ENCODE data around the gene GLIPR1.
"Not testable (repeated sequence)": the region's sequence is repeated elsewhere in the genome, so short reads cannot be mapped to it uniquely, and the experiment has no call there.

GLIPR1 gene

DNA sequence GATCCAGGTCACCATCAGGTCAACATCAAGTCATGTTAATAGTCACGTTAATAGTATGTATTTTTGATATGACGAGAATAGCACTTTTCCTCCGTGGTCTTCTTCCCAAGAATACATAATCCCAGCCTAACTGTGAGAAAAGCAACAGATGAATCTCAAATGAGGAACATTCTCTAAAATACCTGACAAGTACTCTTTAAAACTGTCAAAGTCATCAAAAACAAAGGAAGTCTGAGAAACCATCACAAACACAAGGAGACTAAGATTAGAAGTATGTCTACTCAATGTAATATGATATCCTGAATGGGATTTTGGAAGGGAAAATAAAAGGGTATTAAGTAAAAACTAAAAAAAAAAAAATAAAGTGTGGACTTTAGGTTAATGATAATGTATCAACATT, 36.8 kb upstream of the GLIPR1 start:
- TF ChIP-seq, protein P1, sequence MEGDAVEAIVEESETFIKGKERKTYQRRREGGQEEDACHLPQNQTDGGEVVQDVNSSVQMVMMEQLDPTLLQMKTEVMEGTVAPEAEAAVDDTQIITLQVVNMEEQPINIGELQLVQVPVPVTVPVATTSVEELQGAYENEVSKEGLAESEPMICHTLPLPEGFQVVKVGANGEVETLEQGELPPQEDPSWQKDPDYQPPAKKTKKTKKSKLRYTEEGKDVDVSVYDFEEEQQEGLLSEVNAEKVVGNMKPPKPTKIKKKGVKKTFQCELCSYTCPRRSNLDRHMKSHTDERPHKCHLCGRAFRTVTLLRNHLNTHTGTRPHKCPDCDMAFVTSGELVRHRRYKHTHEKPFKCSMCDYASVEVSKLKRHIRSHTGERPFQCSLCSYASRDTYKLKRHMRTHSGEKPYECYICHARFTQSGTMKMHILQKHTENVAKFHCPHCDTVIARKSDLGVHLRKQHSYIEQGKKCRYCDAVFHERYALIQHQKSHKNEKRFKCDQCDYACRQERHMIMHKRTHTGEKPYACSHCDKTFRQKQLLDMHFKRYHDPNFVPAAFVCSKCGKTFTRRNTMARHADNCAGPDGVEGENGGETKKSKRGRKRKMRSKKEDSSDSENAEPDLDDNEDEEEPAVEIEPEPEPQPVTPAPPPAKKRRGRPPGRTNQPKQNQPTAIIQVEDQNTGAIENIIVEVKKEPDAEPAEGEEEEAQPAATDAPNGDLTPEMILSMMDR (IDR thresholded peaks at IDR 0.05; ENCODE audit: insufficient read depth, low read depth, low read length, missing control alignments) = no peak
- H3K4me3 ChIP-seq (ENCODE audit: low read depth, low read length) = no peak overlapping the region
- DNase-seq (ENCODE audit: low read depth) = no peak

DNA sequence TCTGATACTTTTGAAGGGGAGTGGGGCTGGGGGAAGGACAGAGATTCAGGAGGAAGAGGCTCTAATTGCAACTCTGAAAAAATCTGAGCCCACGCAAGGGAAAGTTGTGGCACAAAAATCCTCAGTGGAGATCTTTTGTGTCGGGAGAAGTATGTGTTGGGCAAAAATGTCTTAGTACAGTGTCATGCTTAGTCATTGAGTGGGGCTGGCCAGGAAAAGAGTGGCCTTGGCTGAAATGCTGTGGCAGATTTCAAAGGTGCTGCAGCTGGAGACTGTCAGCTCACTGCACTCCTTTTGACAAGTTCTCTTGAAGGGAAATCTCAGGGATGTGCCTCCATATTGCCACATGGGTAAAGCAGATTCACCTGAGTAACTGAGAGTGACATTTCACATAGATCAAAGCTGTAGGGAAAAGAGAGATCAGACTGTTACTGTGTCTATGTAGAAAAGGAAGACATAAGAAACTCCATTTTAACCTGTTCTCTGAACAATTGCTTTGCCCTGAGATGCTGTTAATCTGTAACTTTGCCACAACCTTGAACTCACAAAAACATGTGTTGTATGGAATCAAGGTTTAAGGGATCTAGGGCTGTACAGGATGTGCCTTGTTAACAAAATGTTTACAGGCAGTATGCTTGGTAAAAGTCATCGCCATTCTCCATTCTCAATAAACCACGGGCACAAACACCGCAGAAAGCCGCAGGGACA, 36.0 kb upstream of the GLIPR1 start:
- TF ChIP-seq, protein P1 (IDR thresholded peaks at IDR 0.05; ENCODE audit: insufficient read depth, low read depth, low read length, missing control alignments) = no peak
- no peak for DNase-seq (ENCODE audit: low read depth)

DNA sequence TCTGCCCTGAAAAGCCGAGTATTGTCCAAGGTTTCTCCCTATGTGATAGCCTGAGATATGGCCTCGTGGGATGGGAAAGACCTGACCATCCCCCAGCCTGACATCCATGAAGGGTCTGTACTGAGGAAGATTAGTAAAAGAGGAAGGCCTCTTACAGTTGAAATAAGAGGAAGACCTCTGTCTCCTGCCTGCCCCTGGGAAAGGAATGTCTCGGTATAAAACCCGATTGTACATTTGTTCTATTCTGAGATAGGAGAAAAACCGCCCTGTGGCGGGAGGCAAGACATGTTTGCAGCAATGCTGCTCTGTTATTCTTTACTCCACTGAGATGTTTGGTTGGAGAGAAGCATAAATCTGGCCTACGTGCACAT, 35.4 kb upstream of the GLIPR1 start:
- H3K4me3 ChIP-seq (ENCODE audit: low read depth, low read length); DNase-seq (ENCODE audit: low read depth): not testable (repeated sequence)

More for the DNA sequence above, 36.0 kb upstream of the GLIPR1 start:
- H3K4me3 ChIP-seq (ENCODE audit: low read depth, low read length) = no peak overlapping the region

DNA sequence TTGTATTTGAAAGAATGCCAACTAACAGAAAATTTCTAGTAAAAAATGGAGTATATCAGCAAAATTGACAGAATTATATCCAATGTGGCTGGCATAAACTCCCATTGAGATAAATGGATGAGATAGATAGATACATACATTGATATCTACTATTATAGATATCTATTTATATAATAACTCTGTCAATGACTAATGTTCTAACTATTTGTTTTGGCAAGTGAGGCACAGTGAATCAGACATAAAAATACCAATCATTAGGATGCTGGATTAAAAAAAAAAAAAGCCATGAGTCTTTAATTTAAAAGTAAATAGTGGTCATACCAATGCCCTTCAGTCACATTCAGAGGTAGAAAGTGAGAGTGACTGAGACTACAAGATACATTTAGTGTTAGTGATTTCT, 33.7 kb upstream of the GLIPR1 start:
- no peak overlapping the region for H3K4me3 ChIP-seq (ENCODE audit: low read depth, low read length)
- DNase-seq (ENCODE audit: low read depth) = no peak

DNA sequence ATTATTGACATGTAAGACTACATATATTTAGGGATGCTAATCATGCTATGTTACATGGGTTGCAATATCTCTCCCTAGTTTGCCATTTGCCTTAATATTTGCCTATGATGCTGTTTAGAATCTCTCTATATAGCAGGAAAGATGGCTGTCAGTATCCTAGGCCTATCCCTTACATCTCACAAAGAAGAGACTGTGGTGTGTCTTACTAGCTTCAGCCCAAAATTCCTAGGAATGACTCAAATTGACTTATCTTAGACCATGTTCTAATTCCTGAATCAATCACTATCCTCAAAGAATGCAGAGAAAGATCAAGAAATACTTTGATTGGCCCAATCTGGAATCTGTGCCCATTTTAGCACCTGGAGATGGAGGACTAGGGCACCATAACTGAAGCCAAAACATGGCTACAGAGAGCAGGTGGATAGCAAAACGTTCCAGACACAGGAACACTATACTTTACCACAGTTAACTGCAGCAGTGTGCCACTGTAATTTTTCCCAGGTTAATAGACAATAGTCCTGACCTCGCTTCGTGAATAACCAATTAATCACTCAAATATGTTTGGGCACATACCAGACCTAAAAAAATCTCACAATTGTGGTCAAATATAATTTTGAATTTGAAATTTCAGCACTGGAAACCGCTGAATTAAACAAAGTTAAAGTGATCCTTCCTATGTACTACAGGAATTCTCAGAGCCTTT, 32.7 kb upstream of the GLIPR1 start:
- no peak for DNase-seq (ENCODE audit: low read depth)
- no peak overlapping the region for H3K4me3 ChIP-seq (ENCODE audit: low read depth, low read length)
- TF ChIP-seq, protein P1 (IDR thresholded peaks at IDR 0.05; ENCODE audit: insufficient read depth, low read depth, low read length, missing control alignments) = no peak

More for the DNA sequence above, 33.7 kb upstream of the GLIPR1 start:
- TF ChIP-seq, protein P1 (IDR thresholded peaks at IDR 0.05; ENCODE audit: insufficient read depth, low read depth, low read length, missing control alignments) = no peak

DNA sequence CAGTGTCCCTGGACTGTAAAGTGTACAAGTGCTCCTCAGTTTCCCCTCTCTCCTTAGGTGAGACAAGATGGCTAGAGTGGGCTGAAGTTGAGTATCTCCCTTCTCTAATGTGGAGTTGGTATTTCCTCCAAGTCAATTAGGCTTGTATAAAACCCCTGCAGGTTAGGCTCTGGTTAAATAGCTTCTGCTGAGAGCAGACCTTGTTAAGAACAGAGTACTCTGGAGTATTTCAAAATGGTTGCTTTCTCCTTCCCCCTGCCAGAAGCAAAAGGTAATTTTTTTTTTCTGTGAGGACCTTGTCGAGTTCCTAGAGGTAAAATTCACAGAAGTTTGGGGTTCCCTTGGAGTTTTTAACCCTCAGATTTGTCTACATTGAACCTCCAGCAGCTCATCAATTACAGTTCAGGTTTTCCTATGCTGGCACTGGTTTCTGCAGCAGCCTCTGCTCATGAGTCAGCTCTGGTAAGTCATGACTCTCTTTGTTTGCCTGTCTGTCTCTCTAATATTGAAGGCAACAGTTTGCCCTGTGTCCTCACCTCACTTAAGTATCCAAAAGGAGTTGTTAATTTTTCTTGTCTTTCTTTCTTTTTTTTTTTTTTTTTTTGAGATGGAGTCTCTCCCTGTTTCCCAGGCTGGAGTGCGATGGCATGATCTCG, 27.8 kb upstream of the GLIPR1 start:
- H3K4me3 ChIP-seq (ENCODE audit: low read depth, low read length) = no peak overlapping the region
- DNase-seq (ENCODE audit: low read depth) = no peak
- TF ChIP-seq, protein P1 (IDR thresholded peaks at IDR 0.05; ENCODE audit: insufficient read depth, low read depth, low read length, missing control alignments) = no peak

DNA sequence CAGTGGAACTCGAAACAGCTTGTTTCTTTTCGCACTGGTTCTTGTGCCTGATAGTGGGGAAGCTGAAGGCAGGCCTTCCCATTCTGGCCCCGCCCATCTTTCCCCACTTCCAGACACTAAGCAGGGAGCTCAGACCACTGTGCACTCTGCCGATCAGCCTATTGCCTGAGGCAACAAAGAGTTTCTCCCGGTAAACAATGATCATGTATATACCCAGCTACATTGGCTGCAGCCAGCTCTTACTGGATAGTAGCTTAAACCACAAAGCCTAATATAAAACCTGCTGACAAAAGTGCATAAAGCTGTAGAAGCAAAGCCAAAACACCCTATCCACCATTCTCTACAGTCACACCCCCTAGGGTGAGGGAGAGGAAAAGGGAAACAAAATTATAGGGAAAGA, 24.7 kb upstream of the GLIPR1 start:
- H3K4me3 ChIP-seq (ENCODE audit: low read depth, low read length) = no peak overlapping the region
- DNase-seq (ENCODE audit: low read depth) = no peak
- TF ChIP-seq, protein P1 (IDR thresholded peaks at IDR 0.05; ENCODE audit: insufficient read depth, low read depth, low read length, missing control alignments) = no peak
